ENCODE results near the gene EIF5A.

- TF ChIP-seq SP2 (IDR thresholded peaks at IDR 0.05; ENCODE audit: low read length) (no peak), CTCF (IDR thresholded peaks at IDR 0.05; ENCODE audit: control extremely low read depth in 1 of 3, insufficient read depth in 1 of 3, low read depth in 1 of 3, low read length in 3 of 3) (no peak), RAD21 (IDR thresholded peaks at IDR 0.05 in 1 of 2, conservative IDR thresholded peaks at IDR 0.05 in 1 of 2; ENCODE audit: low read depth in 2 of 2, low read length in 2 of 2) (no peak), POLR2AphosphoS5 (IDR thresholded peaks at IDR 0.05; ENCODE audit: low read depth, low read length) (peak; percentile 63), POLR2A (IDR thresholded peaks at IDR 0.05; ENCODE audit: control extremely low read depth in 1 of 2, low read depth in 2 of 2, low read length in 2 of 2) (no peak), JUND (IDR thresholded peaks at IDR 0.05; ENCODE audit: low read length) (no peak), EP300 (IDR thresholded peaks at IDR 0.05; ENCODE audit: borderline replicate concordance in 1 of 2, low read depth in 2 of 2, low read length in 2 of 2) (no peak), BACH1 (IDR thresholded peaks at IDR 0.05; ENCODE audit: low read length) (no peak), SRF (IDR thresholded peaks at IDR 0.05; ENCODE audit: low read depth, low read length) (no peak), CHD1 (IDR thresholded peaks at IDR 0.05; ENCODE audit: low read depth, low read length) (no peak)
Measured at GRCh38 chr17:7260151-7260550, 47.3 kb upstream of the EIF5A start.

Measured in H1 (cell line).